Loucy (cell line): ENCODE measurements around the gene OR7C1.
"Not testable (repeated sequence)": the region's sequence is repeated elsewhere in the genome, so short reads cannot be mapped to it uniquely, and the experiment has no call there.

Experiments
- H2AFZ ChIP-seq: fragments of 200-600 bp; sonication (generic); 2 replicates; pipeline ENCODE4 v1.6.0; 2016; ENCODE audit warnings: antibody characterized with exemption, mild to moderate bottlenecking, low read length, moderate library complexity
- H3F3A ChIP-seq: fragments of 200-600 bp; 2 replicates; pipeline ENCODE4 v1.6.0; 2016; ENCODE audit warnings: antibody characterized with exemption, low read depth, mild to moderate bottlenecking
- H3K27me3 ChIP-seq: fragments of 200-600 bp; sonication (generic); 2 replicates; pipeline ENCODE4 v1.6.1; 2014; ENCODE audit warnings: low read length, mild to moderate bottlenecking; ENCODE audit not compliant: insufficient read depth, poor library complexity, severe bottlenecking
- H3K36me3 ChIP-seq: fragments of 200-600 bp; sonication (generic); 2 replicates; pipeline ENCODE4 v1.6.1; 2016; ENCODE audit warnings: low read length; ENCODE audit not compliant: insufficient read depth
- H3K4me1 ChIP-seq: fragments of 200-600 bp; sonication (generic); 2 replicates; pipeline ENCODE4 v1.5.1; 2014; ENCODE audit warnings: low read length, mild to moderate bottlenecking; ENCODE audit not compliant: insufficient read depth, poor library complexity, severe bottlenecking
- H3K4me2 ChIP-seq: fragments of 200-600 bp; sonication (generic); 2 replicates; pipeline ENCODE4 v1.6.0; 2014; ENCODE audit warnings: antibody characterized with exemption, low read length, low read depth, mild to moderate bottlenecking; ENCODE audit not compliant: poor library complexity, severe bottlenecking
- H3K4me3 ChIP-seq: fragments of 200-600 bp; sonication (generic); 2 replicates; pipeline ENCODE4 v1.5.1; 2014; ENCODE audit warnings: low read length, mild to moderate bottlenecking, mixed read lengths; ENCODE audit not compliant: poor library complexity, severe bottlenecking
- H3K79me2 ChIP-seq: fragments of 200-600 bp; sonication (generic); 2 replicates; pipeline ENCODE4 v1.6.1; 2014; ENCODE audit warnings: low read length; ENCODE audit not compliant: insufficient read depth
- H3K9ac ChIP-seq: fragments of 200-600 bp; sonication (generic); 2 replicates; pipeline ENCODE4 v1.6.0; 2014; ENCODE audit warnings: mild to moderate bottlenecking, low read depth, low read length, moderate library complexity; ENCODE audit not compliant: poor library complexity, severe bottlenecking
- H3K9me2 ChIP-seq: fragments of 200-600 bp; sonication (generic); replicated peaks from 2 replicates; pipeline ENCODE4 v1.6.1; 2016; ENCODE audit warnings: low read depth, low read length, mixed read lengths
- H3K9me3 ChIP-seq: fragments of 200-600 bp; sonication (generic); 2 replicates; pipeline ENCODE4 v1.6.1; 2014; ENCODE audit warnings: mild to moderate bottlenecking, antibody characterized with exemption, low read length, low read depth; ENCODE audit not compliant: insufficient read depth
- H4K20me1 ChIP-seq: fragments of 200-600 bp; sonication (generic); 2 replicates; pipeline ENCODE4 v1.6.0; 2014; ENCODE audit warnings: antibody characterized with exemption, low read length, mild to moderate bottlenecking; ENCODE audit not compliant: insufficient read depth, poor library complexity, severe bottlenecking
- EZH2phosphoT487 ChIP-seq: fragments of 200-600 bp; IDR thresholded peaks from 2 replicates; pipeline ENCODE4 v1.6.1; 2018; ENCODE audit warnings: antibody characterized with exemption, mild to moderate bottlenecking, moderate library complexity, borderline replicate concordance
- TF ChIP-seq, protein P1 (sequence below): fragments of 200-600 bp; sonication (generic); conservative IDR thresholded peaks from 2 replicates; pipeline ENCODE4 v1.5.1; 2014; ENCODE audit warnings: mild to moderate bottlenecking, antibody characterized with exemption, low read length

The OR7C1 gene

DNA sequence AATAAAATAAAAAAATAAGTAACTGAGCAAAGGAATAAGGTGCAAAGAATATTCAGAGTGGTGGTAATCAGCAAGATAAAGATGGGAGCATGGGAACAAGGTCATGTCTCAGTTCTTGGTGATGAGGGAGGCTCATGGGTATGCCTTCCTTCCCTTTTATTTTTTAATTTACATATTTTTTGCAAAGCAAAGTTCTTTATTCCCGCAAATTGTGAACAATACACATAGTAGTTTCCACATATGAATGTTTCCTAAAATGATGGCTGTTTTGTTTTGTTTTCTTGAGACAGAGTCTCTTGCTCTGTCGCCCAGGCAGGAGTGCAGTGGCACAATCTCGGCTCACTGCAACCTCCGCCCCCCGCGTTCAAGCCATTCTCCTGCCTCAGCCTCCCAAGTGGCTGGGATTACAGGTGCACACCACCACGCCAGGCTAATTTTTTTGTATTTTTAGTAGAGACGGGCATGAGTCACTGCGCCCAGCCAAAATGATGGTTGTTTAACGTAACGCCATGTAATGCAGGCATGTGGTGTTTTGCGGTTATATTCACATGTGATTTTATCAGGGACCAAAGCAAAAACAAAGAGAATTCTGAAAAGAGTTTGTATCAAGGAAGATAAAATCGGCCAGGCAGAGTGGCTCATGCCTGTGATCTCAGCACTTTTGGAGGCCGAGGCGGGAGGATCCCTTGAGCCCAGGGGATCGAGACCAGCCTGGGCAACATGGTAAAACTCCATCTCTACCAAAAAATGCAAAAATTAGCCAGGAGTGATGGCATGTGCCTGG lies 52.2 kb downstream of the OR7C1 start:
- H3K79me2 ChIP-seq: no peaks in the 10 kb centered on the region
- H2AFZ ChIP-seq: no peak overlapping the region
- no peaks in the 10 kb centered on the region for H3K27me3 ChIP-seq

DNA sequence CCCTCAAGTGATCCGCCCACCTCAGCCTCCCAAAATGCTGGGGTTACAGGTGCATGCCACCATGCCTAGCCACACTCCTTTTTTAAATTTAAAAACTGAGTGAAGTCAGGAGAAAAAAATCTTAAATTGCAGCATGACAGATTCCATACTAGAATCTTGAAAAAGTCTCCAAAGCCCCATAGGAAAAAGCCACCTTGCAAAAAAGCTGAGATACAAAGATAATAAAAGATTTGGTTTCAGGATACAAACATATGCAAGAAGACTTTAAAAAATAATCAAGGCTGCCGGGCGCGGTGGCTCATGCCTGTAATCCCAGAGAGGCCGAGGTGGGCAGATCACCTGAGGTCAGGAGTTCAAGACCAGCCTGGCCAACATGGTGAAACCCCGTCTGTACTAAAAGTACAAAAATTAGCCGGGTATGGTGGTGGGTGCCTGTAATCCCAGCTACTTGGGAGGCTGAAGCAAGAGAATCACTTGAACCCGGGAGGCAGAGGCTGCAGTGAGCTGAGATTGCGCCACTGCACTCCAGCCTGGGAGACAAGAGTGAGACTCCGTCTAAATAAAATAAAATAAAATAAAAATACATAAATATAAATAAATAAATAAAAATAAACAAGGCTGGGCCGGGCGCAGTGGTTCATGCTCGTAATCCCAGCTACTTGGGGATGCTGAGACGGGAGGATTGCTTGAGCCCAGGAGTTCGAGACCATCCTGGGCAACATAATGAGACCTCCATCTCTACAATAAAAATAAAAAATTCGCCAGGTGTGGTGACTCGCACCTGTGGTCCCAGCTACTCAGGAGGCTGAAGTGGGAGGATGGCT lies 53.1 kb downstream of the OR7C1 start:
- H3K27me3 ChIP-seq, H3K36me3 ChIP-seq, H4K20me1 ChIP-seq, H3K79me2 ChIP-seq, H3K9me2 ChIP-seq, H3K9ac ChIP-seq, H2AFZ ChIP-seq, H3K4me3 ChIP-seq, H3K9me3 ChIP-seq, H3K4me2 ChIP-seq, H3F3A ChIP-seq, H3K4me1 ChIP-seq: not testable (repeated sequence)

More for the DNA sequence above, 52.2 kb downstream of the OR7C1 start:
- H3K4me1 ChIP-seq: peaks cover 4% of the 10 kb centered on the region
- H4K20me1 ChIP-seq: no peaks in the 10 kb centered on the region
- no peaks in the 10 kb centered on the region; the same call in 1 of the 2 replicates for H3F3A ChIP-seq
- H3K4me3 ChIP-seq: no peak overlapping the region
- TF ChIP-seq, protein P1, sequence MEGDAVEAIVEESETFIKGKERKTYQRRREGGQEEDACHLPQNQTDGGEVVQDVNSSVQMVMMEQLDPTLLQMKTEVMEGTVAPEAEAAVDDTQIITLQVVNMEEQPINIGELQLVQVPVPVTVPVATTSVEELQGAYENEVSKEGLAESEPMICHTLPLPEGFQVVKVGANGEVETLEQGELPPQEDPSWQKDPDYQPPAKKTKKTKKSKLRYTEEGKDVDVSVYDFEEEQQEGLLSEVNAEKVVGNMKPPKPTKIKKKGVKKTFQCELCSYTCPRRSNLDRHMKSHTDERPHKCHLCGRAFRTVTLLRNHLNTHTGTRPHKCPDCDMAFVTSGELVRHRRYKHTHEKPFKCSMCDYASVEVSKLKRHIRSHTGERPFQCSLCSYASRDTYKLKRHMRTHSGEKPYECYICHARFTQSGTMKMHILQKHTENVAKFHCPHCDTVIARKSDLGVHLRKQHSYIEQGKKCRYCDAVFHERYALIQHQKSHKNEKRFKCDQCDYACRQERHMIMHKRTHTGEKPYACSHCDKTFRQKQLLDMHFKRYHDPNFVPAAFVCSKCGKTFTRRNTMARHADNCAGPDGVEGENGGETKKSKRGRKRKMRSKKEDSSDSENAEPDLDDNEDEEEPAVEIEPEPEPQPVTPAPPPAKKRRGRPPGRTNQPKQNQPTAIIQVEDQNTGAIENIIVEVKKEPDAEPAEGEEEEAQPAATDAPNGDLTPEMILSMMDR: no peak
- no peak for TF ChIP-seq EZH2phosphoT487
- no peaks in the 10 kb centered on the region for H3K9me2 ChIP-seq
- no peaks in the 10 kb centered on the region for H3K9me3 ChIP-seq
- no peaks in the 10 kb centered on the region for H3K36me3 ChIP-seq
- no peak overlapping the region for H3K4me2 ChIP-seq
- H3K9ac ChIP-seq: no peak overlapping the region

DNA sequence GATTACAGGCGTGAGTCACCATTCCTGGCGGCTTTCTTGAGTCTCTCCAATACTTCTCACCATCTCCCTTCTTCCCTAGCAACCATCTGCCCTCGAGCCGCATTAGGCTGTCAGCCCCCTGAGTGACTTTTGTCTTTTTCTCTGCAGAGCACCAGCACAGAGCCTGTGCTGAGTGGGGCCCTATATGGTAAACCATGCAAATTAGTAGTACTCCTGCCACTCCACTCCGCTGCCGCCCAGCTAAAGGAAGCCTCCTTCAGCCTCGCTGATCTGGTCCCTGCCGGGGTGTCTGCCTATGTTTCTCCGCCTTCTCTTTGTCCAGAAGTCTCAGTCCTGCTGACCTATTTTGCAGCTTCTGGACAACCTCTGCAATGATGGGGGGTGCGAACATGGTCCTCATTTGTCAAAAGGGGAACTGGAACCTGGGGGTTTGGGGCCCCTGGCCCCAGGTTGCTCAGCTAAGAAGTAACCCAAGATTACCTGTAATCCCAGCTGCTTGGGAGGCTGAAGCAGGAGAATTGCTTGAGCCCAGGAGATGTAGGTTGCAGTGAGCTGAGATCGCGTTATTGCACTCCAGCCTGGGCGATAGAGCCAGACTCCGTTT lies 54.3 kb downstream of the OR7C1 start:
- not testable (repeated sequence) for H3K4me2 ChIP-seq, H2AFZ ChIP-seq, H3K4me3 ChIP-seq, H3K79me2 ChIP-seq, H3K9me3 ChIP-seq, H3K9ac ChIP-seq, H3K9me2 ChIP-seq, H3F3A ChIP-seq, H4K20me1 ChIP-seq, H3K4me1 ChIP-seq, H3K27me3 ChIP-seq, H3K36me3 ChIP-seq

DNA sequence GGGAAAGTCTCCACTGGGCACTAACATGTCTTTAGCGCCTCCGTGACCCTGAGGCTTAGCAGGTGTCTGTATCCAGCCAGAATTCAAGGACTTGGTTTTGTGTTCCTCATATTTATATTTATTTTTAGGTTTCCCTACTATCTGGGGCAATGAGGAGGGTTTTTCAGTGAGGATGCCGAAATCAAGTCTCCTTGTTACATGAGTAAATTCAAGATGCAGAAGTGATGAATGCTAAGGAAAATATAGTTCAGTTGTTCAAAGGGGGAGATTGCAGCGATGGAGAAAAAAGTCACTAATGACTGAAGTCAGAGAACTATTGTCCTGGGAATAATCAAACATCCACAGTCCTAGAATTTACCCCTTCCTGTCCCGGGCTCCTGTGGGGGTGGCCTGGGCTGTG lies 55.8 kb downstream of the OR7C1 start:
- no peaks in the 10 kb centered on the region for H3K9me2 ChIP-seq
- peaks cover 8% of the 10 kb centered on the region for H3K4me1 ChIP-seq
- no peak overlapping the region for H3K4me3 ChIP-seq
- no peak overlapping the region for H2AFZ ChIP-seq
- peaks cover 2% of the 10 kb centered on the region; the same call in 1 of the 2 replicates for H3F3A ChIP-seq
- no peaks in the 10 kb centered on the region for H3K27me3 ChIP-seq
- peaks cover 9% of the 10 kb centered on the region for H3K79me2 ChIP-seq
- TF ChIP-seq, protein P1: no peak
- no peak for TF ChIP-seq EZH2phosphoT487
- no peaks in the 10 kb centered on the region for H3K36me3 ChIP-seq
- no peak overlapping the region for H3K4me2 ChIP-seq
- H3K9me3 ChIP-seq: no peaks in the 10 kb centered on the region
- H4K20me1 ChIP-seq: peaks cover 9% of the 10 kb centered on the region
- no peak overlapping the region for H3K9ac ChIP-seq

- not testable (repeated sequence) for H3K27me3 ChIP-seq, H3K4me3 ChIP-seq, H2AFZ ChIP-seq, H3F3A ChIP-seq, H3K4me2 ChIP-seq, H3K9me3 ChIP-seq, H3K36me3 ChIP-seq, H3K4me1 ChIP-seq, H3K9ac ChIP-seq, H3K9me2 ChIP-seq, H4K20me1 ChIP-seq
- H3K79me2 ChIP-seq: peaks cover 16% of the 10 kb centered on the region
Measured at GRCh38 chr19:14778110-14778845, 56.7 kb downstream of the OR7C1 start, which contains the start of gene ADGRE2. ADGRE2 (minus strand) TSS chr19:14778560; CDS start chr19:14776756, 1,804 bp downstream.
